HepG2 (cell line): ENCODE results near the gene GNRH2. TPM values are rescaled to one million over a fixed set of nuclear protein-coding genes. Genes with fewer than 3 reads are reported as not detected.

Experiments
- ATM ChIP-seq: fragments of 450-650 bp; IDR thresholded peaks from 2 replicates; pipeline ENCODE4 v1.7.1; 2017; ENCODE audit warnings: mild to moderate bottlenecking, borderline replicate concordance
- CEBPG ChIP-seq: IDR thresholded peaks from 2 replicates; pipeline ENCODE4 v1.6.1; 2016
- CENPX ChIP-seq: sonication (generic); formaldehyde crosslinking; IDR thresholded peaks from 2 replicates; pipeline ENCODE4 v1.9.0; 2021; ENCODE audit warnings: mild to moderate bottlenecking, missing genetic modification reagents, moderate library complexity
- FIP1L1 ChIP-seq: fragments of 200-400 bp; formaldehyde crosslinking; IDR thresholded peaks from 2 replicates; pipeline ENCODE4 v1.6.1; 2018; ENCODE audit warnings: low read depth, mild to moderate bottlenecking, low read length, moderate library complexity, borderline replicate concordance; ENCODE audit not compliant: insufficient read depth
- FOXA3 ChIP-seq: IDR thresholded peaks from 2 replicates; pipeline ENCODE4 v1.6.1; 2016; ENCODE audit warnings: missing genetic modification reagents, missing compliant biosample characterization
- FOXM1 ChIP-seq: sonication (generic); formaldehyde crosslinking; IDR thresholded peaks from 2 replicates; pipeline ENCODE4 v1.5.0; 2020; ENCODE audit warnings: missing genetic modification reagents
- HDAC1 ChIP-seq: sonication (generic); formaldehyde crosslinking; IDR thresholded peaks from 2 replicates; pipeline ENCODE4 v1.5.1; 2020; ENCODE audit warnings: mild to moderate bottlenecking, missing genetic modification reagents
- IKZF4 ChIP-seq: sonication (generic); formaldehyde crosslinking; IDR thresholded peaks from 2 replicates; pipeline ENCODE4 v1.5.1; 2020; ENCODE audit warnings: borderline replicate concordance, mild to moderate bottlenecking, low read depth, missing genetic modification reagents; ENCODE audit errors: not compliant biosample characterization
- MATR3 ChIP-seq: sonication (generic); formaldehyde crosslinking; IDR thresholded peaks from 2 replicates; pipeline ENCODE4 v1.4.0; 2020; ENCODE audit warnings: missing genetic modification reagents
- MEF2D ChIP-seq: sonication (generic); formaldehyde crosslinking; IDR thresholded peaks from 2 replicates; pipeline ENCODE4 v1.5.1; 2020; ENCODE audit warnings: mild to moderate bottlenecking, missing genetic modification reagents
- MIER2 ChIP-seq: IDR thresholded peaks from 2 replicates; pipeline ENCODE4 v1.6.1; 2016; ENCODE audit warnings: missing biosample characterization, missing genetic modification reagents
- RFXANK ChIP-seq: IDR thresholded peaks from 2 replicates; pipeline ENCODE4 v1.6.1; 2016
- SPEN ChIP-seq: sonication (generic); formaldehyde crosslinking; IDR thresholded peaks from 2 replicates; pipeline ENCODE4 v1.5.1; 2020; ENCODE audit warnings: low read depth, mild to moderate bottlenecking, missing genetic modification reagents
- TOPORS ChIP-seq: sonication (generic); formaldehyde crosslinking; IDR thresholded peaks from 2 replicates; pipeline ENCODE4 v1.8.0; 2023; ENCODE audit warnings: mild to moderate bottlenecking, missing genetic modification reagents
- ZNF121 ChIP-seq: sonication (generic); formaldehyde crosslinking; IDR thresholded peaks from 2 replicates; pipeline ENCODE4 v1.5.0; 2020; ENCODE audit warnings: mild to moderate bottlenecking, missing genetic modification reagents
- ZNF205 ChIP-seq: IDR thresholded peaks from 2 replicates; pipeline ENCODE4 v1.6.1; 2018; ENCODE audit warnings: missing biosample characterization, missing genetic modification reagents
- ZNF253 ChIP-seq: sonication (generic); formaldehyde crosslinking; IDR thresholded peaks from 2 replicates; pipeline ENCODE4 v1.8.0; 2022; ENCODE audit warnings: mild to moderate bottlenecking, missing genetic modification reagents, borderline replicate concordance
- ZNF260 ChIP-seq: sonication (generic); formaldehyde crosslinking; IDR thresholded peaks from 2 replicates; pipeline ENCODE4 v1.4.0; 2020; ENCODE audit warnings: missing genetic modification reagents, low read depth, mild to moderate bottlenecking, borderline replicate concordance
- ZNF274 ChIP-seq: sonication (generic); formaldehyde crosslinking; IDR thresholded peaks from 2 replicates; pipeline ENCODE4 v1.5.1; 2020; ENCODE audit warnings: mild to moderate bottlenecking, missing genetic modification reagents
- ZNF354B ChIP-seq: sonication (generic); formaldehyde crosslinking; IDR thresholded peaks from 2 replicates; pipeline ENCODE4 v1.8.0; 2022; ENCODE audit warnings: mild to moderate bottlenecking, missing genetic modification reagents
- ZNF672 ChIP-seq: sonication (generic); formaldehyde crosslinking; IDR thresholded peaks from 2 replicates; pipeline ENCODE4 v1.8.1; 2022; ENCODE audit warnings: missing genetic modification reagents
- ZNF737 ChIP-seq: sonication (generic); formaldehyde crosslinking; IDR thresholded peaks from 2 replicates; pipeline ENCODE4 v1.5.0; 2020; ENCODE audit warnings: missing genetic modification reagents, mild to moderate bottlenecking, borderline replicate concordance
- ZNF891 ChIP-seq: sonication (generic); formaldehyde crosslinking; IDR thresholded peaks from 2 replicates; pipeline ENCODE4 v1.5.0; 2020; ENCODE audit warnings: mild to moderate bottlenecking, missing genetic modification reagents
- polyA plus RNA-seq, 8 experiments: library from polyadenylated mRNA; depleted of rRNA in 3 of 8; stranded (reverse) in 7 of 8; unstranded in 1 of 8; fragments of >200 nt; fragmentation: Illumina TruSeq in 4 of 8; extraction: Trizol in 4 of 8; gene quantifications; 2 replicates each; pipeline versions ENCODE4 v1.2.1 to v1.2.3, GENCODE V29; 2011 to 2016; ENCODE audit warnings: low read depth in 4 of 8, missing spikeins in 1 of 8, mixed read lengths in 1 of 8; ENCODE audit not compliant: insufficient read depth in 1 of 8
- total RNA-seq, 5 experiments: library from RNA; depleted of rRNA; stranded (reverse); fragments of >200 nt; fragmentation: Illumina TruSeq; extraction: Trizol; gene quantifications; 2 replicates each; pipeline ENCODE4 v1.2.3, GENCODE V29; 2016; ENCODE audit warnings: low read depth in 1 of 5
- TF ChIP-seq, protein P1 (sequence below): sonication (generic); formaldehyde crosslinking; IDR thresholded peaks from 2 replicates; pipeline ENCODE4 v1.4.0; 2020; ENCODE audit warnings: mild to moderate bottlenecking, missing genetic modification reagents
- TF ChIP-seq, protein P2 (sequence below): IDR thresholded peaks from 2 replicates; pipeline ENCODE4 v1.6.1; 2016; ENCODE audit warnings: mild to moderate bottlenecking, missing biosample characterization, missing genetic modification reagents
- TF ChIP-seq, protein P3 (sequence below): sonication (generic); formaldehyde crosslinking; IDR thresholded peaks from 2 replicates; pipeline ENCODE4 v1.8.0; 2022; ENCODE audit warnings: mild to moderate bottlenecking, missing genetic modification reagents, moderate library complexity
- TF ChIP-seq, protein P4 (sequence below): sonication (generic); formaldehyde crosslinking; IDR thresholded peaks from 2 replicates; pipeline ENCODE4 v1.4.0; 2020; ENCODE audit warnings: missing genetic modification reagents, mild to moderate bottlenecking, borderline replicate concordance
- TF ChIP-seq, protein P5 (sequence below): sonication (generic); formaldehyde crosslinking; IDR thresholded peaks from 2 replicates; pipeline ENCODE4 v1.8.1; 2023; ENCODE audit warnings: mild to moderate bottlenecking, missing genetic modification reagents, borderline replicate concordance

Gene GNRH2
- total and polyA plus RNA-seq, 2 of the 13 experiments (the other 11 are each of a cell fraction or from before 2014, with no cell fraction given) = 0.28 TPM; not detected in 1

GRCh38 chr20:3067139-3068014 lies 24.0 kb downstream of the GNRH2 start (continued):
- TF ChIP-seq TOPORS (CRISPR knock-in tag) (no peak), MEF2D (CRISPR knock-in tag) (no peak), ZNF205 (CRISPR knock-in tag) (no peak), FOXM1 (CRISPR knock-in tag) (no peak), ZNF121 (no peak), ZNF354B (no peak), FOXA3 (CRISPR knock-in tag) (no peak), CEBPG (CRISPR knock-in tag) (peak; percentile 53), ZNF891 (CRISPR knock-in tag) (no peak), ATM (no peak), MATR3 (CRISPR knock-in tag) (no peak), HDAC1 (CRISPR knock-in tag) (no peak), MIER2 (CRISPR knock-in tag) (no peak), IKZF4 (CRISPR knock-in tag) (no peak), FIP1L1 (no peak), SPEN (CRISPR knock-in tag) (no peak), ZNF274 (CRISPR knock-in tag) (no peak), ZNF672 (no peak), ZNF253 (CRISPR knock-in tag) (no peak), ZNF260 (CRISPR knock-in tag) (no peak), CENPX (no peak), ZNF737 (CRISPR knock-in tag) (no peak), RFXANK (CRISPR knock-in tag) (no peak)
- TF ChIP-seq, protein P1, sequence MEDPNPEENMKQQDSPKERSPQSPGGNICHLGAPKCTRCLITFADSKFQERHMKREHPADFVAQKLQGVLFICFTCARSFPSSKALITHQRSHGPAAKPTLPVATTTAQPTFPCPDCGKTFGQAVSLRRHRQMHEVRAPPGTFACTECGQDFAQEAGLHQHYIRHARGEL = no peak
- TF ChIP-seq, protein P2, sequence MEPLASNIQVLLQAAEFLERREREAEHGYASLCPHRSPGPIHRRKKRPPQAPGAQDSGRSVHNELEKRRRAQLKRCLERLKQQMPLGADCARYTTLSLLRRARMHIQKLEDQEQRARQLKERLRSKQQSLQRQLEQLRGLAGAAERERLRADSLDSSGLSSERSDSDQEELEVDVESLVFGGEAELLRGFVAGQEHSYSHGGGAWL (CRISPR knock-in tag) = no peak
- TF ChIP-seq, protein P3, sequence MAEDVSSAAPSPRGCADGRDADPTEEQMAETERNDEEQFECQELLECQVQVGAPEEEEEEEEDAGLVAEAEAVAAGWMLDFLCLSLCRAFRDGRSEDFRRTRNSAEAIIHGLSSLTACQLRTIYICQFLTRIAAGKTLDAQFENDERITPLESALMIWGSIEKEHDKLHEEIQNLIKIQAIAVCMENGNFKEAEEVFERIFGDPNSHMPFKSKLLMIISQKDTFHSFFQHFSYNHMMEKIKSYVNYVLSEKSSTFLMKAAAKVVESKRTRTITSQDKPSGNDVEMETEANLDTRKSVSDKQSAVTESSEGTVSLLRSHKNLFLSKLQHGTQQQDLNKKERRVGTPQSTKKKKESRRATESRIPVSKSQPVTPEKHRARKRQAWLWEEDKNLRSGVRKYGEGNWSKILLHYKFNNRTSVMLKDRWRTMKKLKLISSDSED (CRISPR knock-in tag) = no peak
- TF ChIP-seq, protein P4, sequence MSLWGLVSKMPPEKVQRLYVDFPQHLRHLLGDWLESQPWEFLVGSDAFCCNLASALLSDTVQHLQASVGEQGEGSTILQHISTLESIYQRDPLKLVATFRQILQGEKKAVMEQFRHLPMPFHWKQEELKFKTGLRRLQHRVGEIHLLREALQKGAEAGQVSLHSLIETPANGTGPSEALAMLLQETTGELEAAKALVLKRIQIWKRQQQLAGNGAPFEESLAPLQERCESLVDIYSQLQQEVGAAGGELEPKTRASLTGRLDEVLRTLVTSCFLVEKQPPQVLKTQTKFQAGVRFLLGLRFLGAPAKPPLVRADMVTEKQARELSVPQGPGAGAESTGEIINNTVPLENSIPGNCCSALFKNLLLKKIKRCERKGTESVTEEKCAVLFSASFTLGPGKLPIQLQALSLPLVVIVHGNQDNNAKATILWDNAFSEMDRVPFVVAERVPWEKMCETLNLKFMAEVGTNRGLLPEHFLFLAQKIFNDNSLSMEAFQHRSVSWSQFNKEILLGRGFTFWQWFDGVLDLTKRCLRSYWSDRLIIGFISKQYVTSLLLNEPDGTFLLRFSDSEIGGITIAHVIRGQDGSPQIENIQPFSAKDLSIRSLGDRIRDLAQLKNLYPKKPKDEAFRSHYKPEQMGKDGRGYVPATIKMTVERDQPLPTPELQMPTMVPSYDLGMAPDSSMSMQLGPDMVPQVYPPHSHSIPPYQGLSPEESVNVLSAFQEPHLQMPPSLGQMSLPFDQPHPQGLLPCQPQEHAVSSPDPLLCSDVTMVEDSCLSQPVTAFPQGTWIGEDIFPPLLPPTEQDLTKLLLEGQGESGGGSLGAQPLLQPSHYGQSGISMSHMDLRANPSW (CRISPR knock-in tag) = no peak
- TF ChIP-seq, protein P5, sequence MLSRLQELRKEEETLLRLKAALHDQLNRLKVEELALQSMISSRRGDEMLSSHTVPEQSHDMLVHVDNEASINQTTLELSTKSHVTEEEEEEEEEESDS (CRISPR knock-in tag) = no peak
